HG03469 (cell line): ENCODE measurements around the gene KIRREL3.

Experiments
- ATAC-seq: cut with Tn5 transposase; IDR thresholded peaks from one replicate; pipeline ENCODE4 v1.9.1; 2021; ENCODE audit warnings: mild to moderate bottlenecking, moderate library complexity, moderate number of reproducible peaks; ENCODE audit not compliant: unreplicated experiment

The KIRREL3 gene

GRCh38 chr11:126917531-126918204 is 82.9 kb downstream of the KIRREL3 start:
- peak; percentile 91 for ATAC-seq

GRCh38 chr11:126915430-126915829 is 85.1 kb downstream of the KIRREL3 start:
- no peak for ATAC-seq

GRCh38 chr11:126914941-126915340 is 85.6 kb downstream of the KIRREL3 start:
- ATAC-seq, result no peak

GRCh38 chr11:126914166-126914565 is 86.4 kb downstream of the KIRREL3 start:
- no peak for ATAC-seq

GRCh38 chr11:126904520-126904919 is 96.0 kb downstream of the KIRREL3 start:
- no peak for ATAC-seq

GRCh38 chr11:126901783-126902182 is 98.8 kb downstream of the KIRREL3 start:
- no peak for ATAC-seq

GRCh38 chr11:126899961-126900748 is 100.4 kb downstream of the KIRREL3 start:
- no peak for ATAC-seq

GRCh38 chr11:126898802-126899201 is 101.8 kb downstream of the KIRREL3 start:
- no peak for ATAC-seq

- ATAC-seq, result no peak
These were observed 103.1 kb downstream of the KIRREL3 start for GRCh38 chr11:126897430-126897829.

GRCh38 chr11:126896025-126896424 is 104.5 kb downstream of the KIRREL3 start:
- no peak for ATAC-seq

- ATAC-seq, result no peak
These were observed 106.8 kb downstream of the KIRREL3 start for GRCh38 chr11:126893796-126894195.

- ATAC-seq, result no peak
These were observed 107.8 kb downstream of the KIRREL3 start for GRCh38 chr11:126892756-126893155.

GRCh38 chr11:126891556-126892217 is 108.9 kb downstream of the KIRREL3 start:
- ATAC-seq, result no peak

- no peak for ATAC-seq
These were observed 110.0 kb downstream of the KIRREL3 start for GRCh38 chr11:126890561-126890960.

- ATAC-seq, result no peak
These were observed 112.4 kb downstream of the KIRREL3 start for GRCh38 chr11:126888115-126888712.

GRCh38 chr11:126886636-126887035 is 113.9 kb downstream of the KIRREL3 start:
- no peak for ATAC-seq

GRCh38 chr11:126886085-126886484 is 114.5 kb downstream of the KIRREL3 start:
- no peak for ATAC-seq

GRCh38 chr11:126884594-126884993 is 116.0 kb downstream of the KIRREL3 start:
- no peak for ATAC-seq

- ATAC-seq, result no peak
These were observed 116.4 kb downstream of the KIRREL3 start for GRCh38 chr11:126884192-126884591.

GRCh38 chr11:126880872-126881271 is 119.7 kb downstream of the KIRREL3 start:
- ATAC-seq, result no peak

GRCh38 chr11:126879516-126879915 is 121.1 kb downstream of the KIRREL3 start:
- ATAC-seq, result no peak
